Transverse colon (tissue), 4 donors: Measurements from ENCODE around the gene SHQ1.

Experiments used
- POLR2A ChIP-seq: fragments of 450-650 bp; IDR thresholded peaks from one replicate; pipeline ENCODE4 v1.6.1; 2016; ENCODE audit warnings: antibody characterized with exemption, mild to moderate bottlenecking, moderate library complexity
- POLR2AphosphoS5 ChIP-seq, 3 donors: sonication (generic); formaldehyde crosslinking; IDR thresholded peaks; one replicate each; pipeline ENCODE4 v1.6.1; 2016; ENCODE audit warnings: antibody characterized with exemption in 3 of 3
- TF ChIP-seq, protein P1 (sequence below), 5 experiments: fragments of 200-600 bp in 3 of 5; fragments of 450-650 bp in 2 of 5; sonication (generic) in 3 of 5; IDR thresholded peaks; 1 replicate in 2 of 5; 2 replicates in 3 of 5; pipeline ENCODE4 v1.5.1; 2016 to 2017; ENCODE audit warnings: antibody characterized with exemption in 5 of 5, inconsistent platforms in 3 of 5, mild to moderate bottlenecking in 2 of 5, moderate library complexity in 1 of 5

- TF ChIP-seq POLR2A (no peak), POLR2AphosphoS5 (IDR thresholded peaks at IDR 0.05) (peak in 1 of 3 donors; percentile 10)
- TF ChIP-seq, protein P1, sequence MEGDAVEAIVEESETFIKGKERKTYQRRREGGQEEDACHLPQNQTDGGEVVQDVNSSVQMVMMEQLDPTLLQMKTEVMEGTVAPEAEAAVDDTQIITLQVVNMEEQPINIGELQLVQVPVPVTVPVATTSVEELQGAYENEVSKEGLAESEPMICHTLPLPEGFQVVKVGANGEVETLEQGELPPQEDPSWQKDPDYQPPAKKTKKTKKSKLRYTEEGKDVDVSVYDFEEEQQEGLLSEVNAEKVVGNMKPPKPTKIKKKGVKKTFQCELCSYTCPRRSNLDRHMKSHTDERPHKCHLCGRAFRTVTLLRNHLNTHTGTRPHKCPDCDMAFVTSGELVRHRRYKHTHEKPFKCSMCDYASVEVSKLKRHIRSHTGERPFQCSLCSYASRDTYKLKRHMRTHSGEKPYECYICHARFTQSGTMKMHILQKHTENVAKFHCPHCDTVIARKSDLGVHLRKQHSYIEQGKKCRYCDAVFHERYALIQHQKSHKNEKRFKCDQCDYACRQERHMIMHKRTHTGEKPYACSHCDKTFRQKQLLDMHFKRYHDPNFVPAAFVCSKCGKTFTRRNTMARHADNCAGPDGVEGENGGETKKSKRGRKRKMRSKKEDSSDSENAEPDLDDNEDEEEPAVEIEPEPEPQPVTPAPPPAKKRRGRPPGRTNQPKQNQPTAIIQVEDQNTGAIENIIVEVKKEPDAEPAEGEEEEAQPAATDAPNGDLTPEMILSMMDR (IDR thresholded peaks at IDR 0.05): no peak
Observed at GRCh38 chr3:72818905-72819304, 29.3 kb downstream of the SHQ1 start.
